ENCODE data around the gene ATP6V1B1.

GRCh38 chr2:70920367-70920715, 15.4 kb upstream of the ATP6V1B1 start:
- TF ChIP-seq EZH2 (IDR thresholded peaks at IDR 0.05; ENCODE audit: low read length, missing control alignments), result no peak
- TF ChIP-seq, protein P1, sequence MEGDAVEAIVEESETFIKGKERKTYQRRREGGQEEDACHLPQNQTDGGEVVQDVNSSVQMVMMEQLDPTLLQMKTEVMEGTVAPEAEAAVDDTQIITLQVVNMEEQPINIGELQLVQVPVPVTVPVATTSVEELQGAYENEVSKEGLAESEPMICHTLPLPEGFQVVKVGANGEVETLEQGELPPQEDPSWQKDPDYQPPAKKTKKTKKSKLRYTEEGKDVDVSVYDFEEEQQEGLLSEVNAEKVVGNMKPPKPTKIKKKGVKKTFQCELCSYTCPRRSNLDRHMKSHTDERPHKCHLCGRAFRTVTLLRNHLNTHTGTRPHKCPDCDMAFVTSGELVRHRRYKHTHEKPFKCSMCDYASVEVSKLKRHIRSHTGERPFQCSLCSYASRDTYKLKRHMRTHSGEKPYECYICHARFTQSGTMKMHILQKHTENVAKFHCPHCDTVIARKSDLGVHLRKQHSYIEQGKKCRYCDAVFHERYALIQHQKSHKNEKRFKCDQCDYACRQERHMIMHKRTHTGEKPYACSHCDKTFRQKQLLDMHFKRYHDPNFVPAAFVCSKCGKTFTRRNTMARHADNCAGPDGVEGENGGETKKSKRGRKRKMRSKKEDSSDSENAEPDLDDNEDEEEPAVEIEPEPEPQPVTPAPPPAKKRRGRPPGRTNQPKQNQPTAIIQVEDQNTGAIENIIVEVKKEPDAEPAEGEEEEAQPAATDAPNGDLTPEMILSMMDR (conservative IDR thresholded peaks at IDR 0.05 in 1 of 2, IDR thresholded peaks at IDR 0.05 in 1 of 2; ENCODE audit: low read depth in 1 of 2, low read length in 2 of 2), result no peak

All from fibroblast of lung (primary cell).